Measurements from ENCODE around the gene APOF. TPM values are rescaled to one million over a fixed set of nuclear protein-coding genes. Genes with fewer than 3 reads are reported as not detected.

APOF gene
- total RNA-seq, 1 donor from 2014 or later, result not detected

GRCh38 chr12:56387152-56387736 is 24.6 kb upstream of the APOF start:
- Histone ChIP-seq H3K27me3 (no peaks in the 10 kb centered on the region), H3K4me3 (no peak overlapping the region), H3K9ac (no peak overlapping the region), H3F3A (ENCODE audit: low read depth) (no peaks in the 10 kb centered on the region), H3K36me3 (no peaks in the 10 kb centered on the region), H3K4me1 (peaks cover 6% of the 10 kb centered on the region), H3K9me3 (ENCODE audit: low read depth) (no peaks in the 10 kb centered on the region), H3K79me2 (ENCODE audit: low read depth) (no peaks in the 10 kb centered on the region), H4K20me1 (ENCODE audit: low read depth) (no peaks in the 10 kb centered on the region), H3K27ac (no peak overlapping the region), H3K4me2 (no peak overlapping the region), H2AFZ (replicated peaks) (peak overlapping the region; percentile 86)
- Mint-ChIP-seq H3K4me3 (no peak overlapping the region), H3K27me3 (ENCODE audit: insufficient read depth, low read depth) (peaks cover 9% of the 10 kb centered on the region), H3K36me3 (no peaks in the 10 kb centered on the region), H3K27ac (peak overlapping the region; percentile 50), H3K4me1 (peaks cover 11% of the 10 kb centered on the region), H3K9me3 (peaks cover 3% of the 10 kb centered on the region)
- DNase-seq (ENCODE audit: low spot score), result no peak
- TF ChIP-seq EZH2 (IDR thresholded peaks at IDR 0.05), result no peak
- TF ChIP-seq EZH2phosphoT487 (IDR thresholded peaks at IDR 0.05), result no peak
- TF ChIP-seq, protein P1, sequence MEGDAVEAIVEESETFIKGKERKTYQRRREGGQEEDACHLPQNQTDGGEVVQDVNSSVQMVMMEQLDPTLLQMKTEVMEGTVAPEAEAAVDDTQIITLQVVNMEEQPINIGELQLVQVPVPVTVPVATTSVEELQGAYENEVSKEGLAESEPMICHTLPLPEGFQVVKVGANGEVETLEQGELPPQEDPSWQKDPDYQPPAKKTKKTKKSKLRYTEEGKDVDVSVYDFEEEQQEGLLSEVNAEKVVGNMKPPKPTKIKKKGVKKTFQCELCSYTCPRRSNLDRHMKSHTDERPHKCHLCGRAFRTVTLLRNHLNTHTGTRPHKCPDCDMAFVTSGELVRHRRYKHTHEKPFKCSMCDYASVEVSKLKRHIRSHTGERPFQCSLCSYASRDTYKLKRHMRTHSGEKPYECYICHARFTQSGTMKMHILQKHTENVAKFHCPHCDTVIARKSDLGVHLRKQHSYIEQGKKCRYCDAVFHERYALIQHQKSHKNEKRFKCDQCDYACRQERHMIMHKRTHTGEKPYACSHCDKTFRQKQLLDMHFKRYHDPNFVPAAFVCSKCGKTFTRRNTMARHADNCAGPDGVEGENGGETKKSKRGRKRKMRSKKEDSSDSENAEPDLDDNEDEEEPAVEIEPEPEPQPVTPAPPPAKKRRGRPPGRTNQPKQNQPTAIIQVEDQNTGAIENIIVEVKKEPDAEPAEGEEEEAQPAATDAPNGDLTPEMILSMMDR (IDR thresholded peaks at IDR 0.05), result no peak

DNA sequence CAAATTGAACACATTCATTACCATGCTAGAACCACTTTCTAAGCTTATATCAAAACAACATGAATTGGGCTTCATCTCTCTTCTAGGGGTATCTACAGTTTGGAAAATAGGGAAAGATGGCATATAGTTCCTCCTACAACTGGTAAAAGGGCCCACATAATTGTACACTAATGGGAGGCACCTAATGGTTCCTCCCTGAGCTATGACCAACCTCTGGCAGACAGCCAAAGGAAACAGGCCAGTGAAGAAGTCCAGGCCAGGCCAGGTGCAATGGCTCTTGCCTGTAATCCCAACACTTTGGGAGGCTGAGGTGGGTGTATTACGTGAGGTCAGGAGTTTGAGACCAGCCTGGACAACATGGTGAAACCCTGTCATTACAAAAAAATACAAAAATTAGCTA is 23.2 kb upstream of the APOF start:
- H3K4me1 ChIP-seq, result peaks cover 6% of the 10 kb centered on the region
- H3K27ac Mint-ChIP-seq, result no peak overlapping the region

DNA sequence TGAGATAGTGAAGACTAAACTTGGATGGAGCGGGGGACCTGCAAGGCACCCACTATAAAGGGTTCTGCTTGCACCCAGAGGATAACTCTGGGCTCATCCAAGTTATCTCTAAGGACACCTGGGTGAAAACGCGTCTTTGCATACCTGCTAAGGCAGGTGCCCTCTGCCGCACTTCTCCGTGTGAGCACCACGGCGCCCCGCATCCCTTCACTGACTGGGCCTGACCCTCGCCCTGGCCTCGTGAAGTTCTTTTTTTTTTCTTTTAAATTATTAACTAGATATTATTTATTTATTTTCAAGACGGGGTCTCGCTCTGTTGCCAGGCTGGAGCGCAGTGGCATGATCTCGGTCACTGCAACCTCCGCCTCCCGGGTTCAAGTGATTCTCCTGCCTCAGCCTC is 20.0 kb upstream of the APOF start:
- Histone ChIP-seq H3K79me2 (ENCODE audit: low read depth) (no peaks in the 10 kb centered on the region), H3K27me3 (no peaks in the 10 kb centered on the region), H3K4me2 (no peak overlapping the region), H3K4me1 (peaks cover 9% of the 10 kb centered on the region), H3K36me3 (no peaks in the 10 kb centered on the region), H3K9me3 (ENCODE audit: low read depth) (no peaks in the 10 kb centered on the region), H3K4me3 (no peak overlapping the region), H4K20me1 (ENCODE audit: low read depth) (no peaks in the 10 kb centered on the region), H2AFZ (replicated peaks) (no peak overlapping the region), H3F3A (ENCODE audit: low read depth) (no peaks in the 10 kb centered on the region), H3K9ac (no peak overlapping the region), H3K27ac (no peak overlapping the region)
- Mint-ChIP-seq H3K9me3 (no peaks in the 10 kb centered on the region), H3K27ac (no peak overlapping the region), H3K27me3 (ENCODE audit: insufficient read depth, low read depth) (peaks cover 5% of the 10 kb centered on the region), H3K36me3 (no peaks in the 10 kb centered on the region), H3K4me3 (no peak overlapping the region), H3K4me1 (peaks cover 10% of the 10 kb centered on the region)
- no peak for DNase-seq (ENCODE audit: low spot score)
- no peak for TF ChIP-seq EZH2 (IDR thresholded peaks at IDR 0.05)

More for the DNA sequence above, 23.2 kb upstream of the APOF start:
- H3K4me1 Mint-ChIP-seq, result peaks cover 11% of the 10 kb centered on the region
- Histone ChIP-seq H2AFZ (replicated peaks) (no peak overlapping the region), H3K36me3 (no peaks in the 10 kb centered on the region), H3K9ac (no peak overlapping the region), H3F3A (ENCODE audit: low read depth) (no peaks in the 10 kb centered on the region), H3K4me3 (no peak overlapping the region), H3K9me3 (ENCODE audit: low read depth) (no peaks in the 10 kb centered on the region), H4K20me1 (ENCODE audit: low read depth) (no peaks in the 10 kb centered on the region), H3K27me3 (no peaks in the 10 kb centered on the region), H3K4me2 (no peak overlapping the region), H3K79me2 (ENCODE audit: low read depth) (no peaks in the 10 kb centered on the region), H3K27ac (no peak overlapping the region)
- DNase-seq (ENCODE audit: low spot score), result no peak
- no peak overlapping the region for H3K4me3 Mint-ChIP-seq
- no peaks in the 10 kb centered on the region for H3K9me3 Mint-ChIP-seq
- TF ChIP-seq, protein P1 (IDR thresholded peaks at IDR 0.05), result no peak
- TF ChIP-seq EZH2 (IDR thresholded peaks at IDR 0.05) (no peak), EZH2phosphoT487 (IDR thresholded peaks at IDR 0.05) (no peak)
- no peaks in the 10 kb centered on the region for H3K36me3 Mint-ChIP-seq
- H3K27me3 Mint-ChIP-seq (ENCODE audit: insufficient read depth, low read depth), result peaks cover 7% of the 10 kb centered on the region

DNA sequence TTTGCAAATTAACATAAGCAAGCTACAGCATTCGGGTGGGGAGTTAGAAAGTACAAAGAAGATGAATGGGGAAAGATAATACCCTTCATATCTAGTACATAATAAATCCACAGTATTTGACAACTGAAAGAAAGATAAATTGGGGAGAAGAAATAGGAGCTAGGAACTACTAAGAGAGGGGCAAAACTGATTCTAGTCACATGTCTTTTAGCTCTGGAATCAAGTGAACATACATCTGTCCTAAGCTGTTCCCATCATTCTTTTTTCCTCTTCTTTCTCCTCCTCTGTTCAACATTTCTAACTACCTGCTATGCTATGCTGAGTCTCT is 15.3 kb upstream of the APOF start:
- Mint-ChIP-seq H3K4me1 (peaks cover 4% of the 10 kb centered on the region), H3K36me3 (no peaks in the 10 kb centered on the region), H3K9me3 (peaks cover 5% of the 10 kb centered on the region), H3K4me3 (no peak overlapping the region), H3K27me3 (ENCODE audit: insufficient read depth, low read depth) (no peaks in the 10 kb centered on the region), H3K27ac (no peak overlapping the region)
- H3K27ac ChIP-seq, result no peak overlapping the region
- no peak overlapping the region for H3K4me3 ChIP-seq
- no peak overlapping the region for H3K9ac ChIP-seq
- peaks cover 9% of the 10 kb centered on the region for H3K4me1 ChIP-seq
- no peaks in the 10 kb centered on the region for H3K27me3 ChIP-seq
- no peaks in the 10 kb centered on the region for H3K79me2 ChIP-seq (ENCODE audit: low read depth)
- no peak for TF ChIP-seq EZH2 (IDR thresholded peaks at IDR 0.05)
- TF ChIP-seq, protein P1 (IDR thresholded peaks at IDR 0.05), result no peak
- no peak for TF ChIP-seq EZH2phosphoT487 (IDR thresholded peaks at IDR 0.05)
- no peaks in the 10 kb centered on the region for H3K36me3 ChIP-seq
- no peaks in the 10 kb centered on the region for H3K9me3 ChIP-seq (ENCODE audit: low read depth)
- H4K20me1 ChIP-seq (ENCODE audit: low read depth), result no peaks in the 10 kb centered on the region
- no peaks in the 10 kb centered on the region for H3F3A ChIP-seq (ENCODE audit: low read depth)
- H2AFZ ChIP-seq (replicated peaks), result peak overlapping the region; percentile 76
- DNase-seq (ENCODE audit: low spot score), result no peak
- no peak overlapping the region for H3K4me2 ChIP-seq
